Brain microvascular endothelial cell (primary cell): ENCODE data around the gene CACNA2D3.

Source experiments
- DNase-seq: peaks from one replicate; pipeline ENCODE4 v3.0.0-alpha.2; 2020
- H3K27ac ChIP-seq: fragments of 250-450 bp; sonication (Bioruptor Pico); 2 replicates; pipeline ENCODE4 v1.5.1; 2020; ENCODE audit warnings: mild to moderate bottlenecking, moderate library complexity
- H3K27me3 ChIP-seq: fragments of 250-450 bp; sonication (Bioruptor Pico); replicated peaks from 2 replicates; pipeline ENCODE4 v1.5.1; 2020; ENCODE audit warnings: mild to moderate bottlenecking
- H3K36me3 ChIP-seq: fragments of 250-450 bp; sonication (Bioruptor Pico); replicated peaks from 2 replicates; pipeline ENCODE4 v1.5.1; 2020; ENCODE audit warnings: mild to moderate bottlenecking
- H3K4me3 ChIP-seq: 2 replicates; pipeline ENCODE4 v1.5.1; 2011; ENCODE audit warnings: low read depth, mild to moderate bottlenecking, control low read depth, low read length, moderate library complexity
- in situ Hi-C: cut with HindIII; loops from 2 replicates; pipeline ENCODE4 v1.10.0; 2017; ENCODE audit warnings: low sequenced_read_pairs, low pct_ligation_motif_present
- TF ChIP-seq, protein P1 (sequence below): IDR thresholded peaks from 2 replicates; pipeline ENCODE4 v1.5.1; 2011; ENCODE audit warnings: low read depth, mild to moderate bottlenecking, moderate library complexity, low read length, control low read depth, inconsistent platforms; ENCODE audit errors: missing control alignments

CACNA2D3 gene

GRCh38 chr3:54836871-54837270 lies 714.5 kb downstream of the CACNA2D3 start:
- no peak for DNase-seq
- TF ChIP-seq, protein P1, sequence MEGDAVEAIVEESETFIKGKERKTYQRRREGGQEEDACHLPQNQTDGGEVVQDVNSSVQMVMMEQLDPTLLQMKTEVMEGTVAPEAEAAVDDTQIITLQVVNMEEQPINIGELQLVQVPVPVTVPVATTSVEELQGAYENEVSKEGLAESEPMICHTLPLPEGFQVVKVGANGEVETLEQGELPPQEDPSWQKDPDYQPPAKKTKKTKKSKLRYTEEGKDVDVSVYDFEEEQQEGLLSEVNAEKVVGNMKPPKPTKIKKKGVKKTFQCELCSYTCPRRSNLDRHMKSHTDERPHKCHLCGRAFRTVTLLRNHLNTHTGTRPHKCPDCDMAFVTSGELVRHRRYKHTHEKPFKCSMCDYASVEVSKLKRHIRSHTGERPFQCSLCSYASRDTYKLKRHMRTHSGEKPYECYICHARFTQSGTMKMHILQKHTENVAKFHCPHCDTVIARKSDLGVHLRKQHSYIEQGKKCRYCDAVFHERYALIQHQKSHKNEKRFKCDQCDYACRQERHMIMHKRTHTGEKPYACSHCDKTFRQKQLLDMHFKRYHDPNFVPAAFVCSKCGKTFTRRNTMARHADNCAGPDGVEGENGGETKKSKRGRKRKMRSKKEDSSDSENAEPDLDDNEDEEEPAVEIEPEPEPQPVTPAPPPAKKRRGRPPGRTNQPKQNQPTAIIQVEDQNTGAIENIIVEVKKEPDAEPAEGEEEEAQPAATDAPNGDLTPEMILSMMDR: no peak
- no peaks in the 10 kb centered on the region for H3K36me3 ChIP-seq
- no peaks in the 10 kb centered on the region for H3K27me3 ChIP-seq
- in situ Hi-C loops: no loop called here
- H3K27ac ChIP-seq: no peak overlapping the region
- H3K4me3 ChIP-seq: no peak overlapping the region

- H3K27ac ChIP-seq: no peak overlapping the region
- no peaks in the 10 kb centered on the region for H3K36me3 ChIP-seq
- in situ Hi-C loops: no loop called here
- H3K27me3 ChIP-seq: no peaks in the 10 kb centered on the region
- no peak overlapping the region for H3K4me3 ChIP-seq
- TF ChIP-seq, protein P1: peak; percentile 44
- DNase-seq: peak; percentile 8
Observed at GRCh38 chr3:54837964-54838363, 715.6 kb downstream of the CACNA2D3 start.

GRCh38 chr3:54841471-54841870 lies 719.1 kb downstream of the CACNA2D3 start:
- in situ Hi-C loops: no loop called here
- no peaks in the 10 kb centered on the region for H3K36me3 ChIP-seq
- no peak for DNase-seq
- no peak overlapping the region for H3K27ac ChIP-seq
- H3K4me3 ChIP-seq: no peak overlapping the region
- TF ChIP-seq, protein P1: no peak
- no peaks in the 10 kb centered on the region for H3K27me3 ChIP-seq

DNA sequence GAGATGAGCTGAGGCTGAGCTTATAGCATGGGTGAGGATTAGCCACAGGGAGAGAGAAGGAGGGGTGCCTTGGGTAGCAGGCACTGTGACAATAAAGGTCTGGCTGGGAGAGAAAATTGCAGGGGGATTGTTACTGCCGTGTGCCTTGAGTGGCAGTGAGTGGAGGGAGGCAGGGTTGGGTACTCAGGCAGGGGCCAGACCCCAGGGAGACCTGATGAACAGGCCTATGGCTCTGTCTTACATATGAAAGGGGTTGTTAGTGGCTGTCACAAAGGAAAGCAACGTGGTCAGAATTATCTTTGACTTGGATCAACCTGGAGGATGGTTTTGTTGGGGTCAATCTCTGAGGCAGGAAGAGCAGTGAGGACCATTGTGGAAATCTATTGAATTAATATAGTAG lies 721.0 kb downstream of the CACNA2D3 start:
- in situ Hi-C loops: no loop called here

DNA sequence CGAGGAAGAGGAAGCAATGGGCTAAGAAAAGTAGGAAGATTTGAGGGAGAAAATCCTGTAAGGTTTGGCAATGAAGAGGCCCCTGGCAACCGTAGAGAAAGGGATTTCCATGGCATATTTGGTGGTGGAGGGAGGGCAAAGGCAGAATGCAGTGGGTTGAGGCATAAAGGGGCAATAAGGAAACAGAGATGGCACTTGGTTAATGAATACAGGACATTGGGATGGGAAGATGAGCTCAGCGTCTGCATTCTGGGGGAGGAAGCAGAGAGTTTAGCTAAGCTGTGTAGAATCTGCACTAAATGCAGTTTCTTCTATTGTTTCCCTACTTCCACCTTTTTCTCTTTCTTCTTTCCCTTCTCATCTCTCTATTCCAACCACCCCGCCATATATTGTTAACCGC lies 721.9 kb downstream of the CACNA2D3 start:
- Histone ChIP-seq H3K27ac (no peak overlapping the region), H3K4me3 (no peak overlapping the region), H3K36me3 (no peaks in the 10 kb centered on the region), H3K27me3 (no peaks in the 10 kb centered on the region)
- DNase-seq: no peak
- in situ Hi-C loops: no loop called here
- TF ChIP-seq, protein P1: no peak

More for the DNA sequence above, 721.0 kb downstream of the CACNA2D3 start:
- TF ChIP-seq, protein P1: no peak
- no peaks in the 10 kb centered on the region for H3K27me3 ChIP-seq
- no peak overlapping the region for H3K4me3 ChIP-seq
- no peaks in the 10 kb centered on the region for H3K36me3 ChIP-seq
- no peak overlapping the region for H3K27ac ChIP-seq
- DNase-seq: no peak

- no peak for DNase-seq
- H3K27ac ChIP-seq: no peak overlapping the region
- in situ Hi-C loops: no loop called here
- H3K4me3 ChIP-seq: no peak overlapping the region
- H3K27me3 ChIP-seq: no peaks in the 10 kb centered on the region
- TF ChIP-seq, protein P1: no peak
- no peaks in the 10 kb centered on the region for H3K36me3 ChIP-seq
Observed at GRCh38 chr3:54845011-54845410, 722.7 kb downstream of the CACNA2D3 start.
